PC-9 (cell line): Measurements from ENCODE around the gene ARSD. TPM values are rescaled to one million over a fixed set of nuclear protein-coding genes. Genes with fewer than 3 reads are reported as not detected.
"Not testable (repeated sequence)": the region's sequence is repeated elsewhere in the genome, so short reads cannot be mapped to it uniquely, and the experiment has no call there.

Source experiments
- BruUV-seq: library from RNA; stranded (reverse); fragments of 400-500 nt; replicated peaks from 2 replicates; lab custom pipeline; 2021; lab: Mats Ljungman, UMichigan
- CTCF ChIA-PET: fragments of 300-600 bp; sonication (Branson Sonifier 250); formaldehyde crosslinking; loops from one replicate; lab custom pipeline; 2022; ENCODE audit warnings: antibody characterized with exemption; lab: Charles Lee
- POLR2A ChIA-PET: fragments of 300-600 bp; sonication (Branson Sonifier 250); formaldehyde crosslinking; loops from one replicate; lab custom pipeline; 2022; ENCODE audit warnings: antibody characterized with exemption; ENCODE audit not compliant: unreplicated experiment; lab: Charles Lee
- DNase-seq, 2 experiments: peaks; one replicate each; pipeline versions ENCODE4 v3.0.0 to v3.0.0-alpha.2; 2015 to 2022; ENCODE audit warnings: mixed read lengths in 1 of 2
- H2AFZ ChIP-seq: fragments of 200-600 bp; sonication (generic); 2 replicates; pipeline ENCODE4 v1.8.1; 2017; ENCODE audit warnings: antibody characterized with exemption
- H3F3A ChIP-seq: fragments of 200-600 bp; sonication (generic); 2 replicates; pipeline ENCODE4 v1.8.1; 2017; ENCODE audit warnings: antibody characterized with exemption, mild to moderate bottlenecking, low read depth; ENCODE audit not compliant: insufficient read depth
- H3K27ac ChIP-seq: fragments of 200-600 bp; sonication (generic); 2 replicates; pipeline ENCODE4 v1.6.1; 2016; ENCODE audit warnings: mixed run types
- H3K27me3 ChIP-seq: fragments of 200-600 bp; sonication (generic); 2 replicates; pipeline ENCODE4 v1.6.1; 2016; ENCODE audit warnings: low read depth, mixed run types; ENCODE audit not compliant: insufficient read depth
- H3K36me3 ChIP-seq: fragments of 200-600 bp; sonication (generic); 2 replicates; pipeline ENCODE4 v1.6.1; 2016; ENCODE audit warnings: low read depth, mixed run types
- H3K4me1 ChIP-seq: fragments of 200-600 bp; sonication (generic); replicated peaks from 2 replicates; pipeline ENCODE4 v1.6.1; 2016; ENCODE audit warnings: mixed run types; ENCODE audit not compliant: insufficient read depth
- H3K4me2 ChIP-seq: fragments of 200-600 bp; sonication (generic); 2 replicates; pipeline ENCODE4 v1.6.1; 2017; ENCODE audit warnings: mixed run types
- H3K4me3 ChIP-seq: fragments of 200-600 bp; sonication (generic); 2 replicates; pipeline ENCODE4 v1.6.1; 2016; ENCODE audit warnings: mixed run types
- H3K79me2 ChIP-seq: fragments of 200-600 bp; sonication (generic); 2 replicates; pipeline ENCODE4 v1.6.1; 2017; ENCODE audit warnings: low read depth, mixed run types
- H3K9me2 ChIP-seq: fragments of 200-600 bp; sonication (generic); 2 replicates; pipeline ENCODE4 v1.8.1; 2017; ENCODE audit warnings: mild to moderate bottlenecking; ENCODE audit not compliant: insufficient read depth
- H3K9me3 ChIP-seq: fragments of 200-600 bp; sonication (generic); 2 replicates; pipeline ENCODE4 v1.8.1; 2016; ENCODE audit warnings: low read depth; ENCODE audit not compliant: insufficient read depth
- H4K20me1 ChIP-seq: fragments of 200-600 bp; sonication (generic); 2 replicates; pipeline ENCODE4 v1.8.1; 2017; ENCODE audit not compliant: insufficient read depth
- EZH2 ChIP-seq: fragments of 200-600 bp; sonication (generic); IDR thresholded peaks from 2 replicates; pipeline ENCODE4 v1.8.0; 2017; ENCODE audit warnings: antibody characterized with exemption, low read depth
- intact Hi-C: fragments of 100-400 bp; cut with micrococcal nuclease; formaldehyde crosslinking; loops from one replicate; pipeline ENCODE4 v1.10.0; 2022; ENCODE audit not compliant: unreplicated experiment
- total RNA-seq: library from RNA; stranded (reverse); gene quantifications from 2 replicates; pipeline ENCODE4 v1.2.3, GENCODE V29; 2021
- TF ChIP-seq, protein P1 (sequence below): fragments of 200-600 bp; sonication (generic); conservative IDR thresholded peaks from 2 replicates; pipeline ENCODE4 v1.6.1; 2017; ENCODE audit warnings: mixed run types, antibody characterized with exemption, mild to moderate bottlenecking, moderate library complexity

Gene ARSD
- total RNA-seq, 1 experiment from 2014 or later: 15.5 TPM

DNA sequence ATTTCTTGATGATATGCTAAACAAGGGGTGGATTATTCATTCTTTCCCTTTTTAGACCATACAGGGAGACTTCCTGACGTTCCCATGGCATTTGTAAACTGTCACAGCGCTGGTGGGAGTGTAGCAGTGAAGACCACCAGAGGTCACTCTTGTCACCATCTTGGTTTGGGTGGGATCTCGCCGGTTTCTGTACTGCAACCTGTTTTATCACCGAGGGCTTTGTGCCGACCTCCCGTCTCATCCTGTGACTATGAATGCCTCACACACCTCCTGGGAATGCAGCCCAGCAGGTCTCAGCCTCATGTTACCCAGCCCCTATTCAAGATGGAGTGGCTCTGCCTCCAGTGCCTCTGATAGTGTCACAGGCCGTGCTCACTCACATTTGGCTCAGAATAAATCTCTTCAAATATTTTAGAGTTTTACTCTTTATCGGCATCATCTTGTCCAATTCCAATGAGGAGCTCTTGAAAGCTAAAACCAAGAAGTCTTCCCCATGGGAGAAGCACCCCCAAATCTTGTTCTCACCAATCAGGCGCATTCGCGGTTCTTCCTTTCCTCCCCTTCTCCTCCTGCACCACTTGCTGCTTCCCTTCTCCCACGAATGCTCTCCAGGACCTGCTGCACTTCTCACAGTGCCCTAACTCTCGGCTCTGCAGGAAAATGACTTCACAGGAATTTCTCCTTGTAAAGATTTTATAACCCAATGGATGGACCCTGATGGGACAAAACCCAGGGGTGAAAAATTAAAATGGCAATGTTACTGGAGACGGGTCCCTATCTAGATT is 39.2 kb downstream of the ARSD start:
- H3F3A ChIP-seq, BruUV-seq, H3K27me3 ChIP-seq, intact Hi-C loops, H4K20me1 ChIP-seq, H3K9me2 ChIP-seq, H3K4me1 ChIP-seq, CTCF ChIA-PET, POLR2A ChIA-PET, H3K9me3 ChIP-seq, H3K79me2 ChIP-seq, H3K36me3 ChIP-seq, H3K27ac ChIP-seq: not testable (repeated sequence)
- TF ChIP-seq, protein P1, sequence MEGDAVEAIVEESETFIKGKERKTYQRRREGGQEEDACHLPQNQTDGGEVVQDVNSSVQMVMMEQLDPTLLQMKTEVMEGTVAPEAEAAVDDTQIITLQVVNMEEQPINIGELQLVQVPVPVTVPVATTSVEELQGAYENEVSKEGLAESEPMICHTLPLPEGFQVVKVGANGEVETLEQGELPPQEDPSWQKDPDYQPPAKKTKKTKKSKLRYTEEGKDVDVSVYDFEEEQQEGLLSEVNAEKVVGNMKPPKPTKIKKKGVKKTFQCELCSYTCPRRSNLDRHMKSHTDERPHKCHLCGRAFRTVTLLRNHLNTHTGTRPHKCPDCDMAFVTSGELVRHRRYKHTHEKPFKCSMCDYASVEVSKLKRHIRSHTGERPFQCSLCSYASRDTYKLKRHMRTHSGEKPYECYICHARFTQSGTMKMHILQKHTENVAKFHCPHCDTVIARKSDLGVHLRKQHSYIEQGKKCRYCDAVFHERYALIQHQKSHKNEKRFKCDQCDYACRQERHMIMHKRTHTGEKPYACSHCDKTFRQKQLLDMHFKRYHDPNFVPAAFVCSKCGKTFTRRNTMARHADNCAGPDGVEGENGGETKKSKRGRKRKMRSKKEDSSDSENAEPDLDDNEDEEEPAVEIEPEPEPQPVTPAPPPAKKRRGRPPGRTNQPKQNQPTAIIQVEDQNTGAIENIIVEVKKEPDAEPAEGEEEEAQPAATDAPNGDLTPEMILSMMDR: peak; percentile 44
- peak; percentile 34 to 48 for DNase-seq
- Histone ChIP-seq H2AFZ (peak overlapping the region; percentile 66; the same call in 1 of the 2 replicates), H3K4me3 (peak overlapping the region; percentile 34), H3K4me2 (peak overlapping the region; percentile 69)

DNA sequence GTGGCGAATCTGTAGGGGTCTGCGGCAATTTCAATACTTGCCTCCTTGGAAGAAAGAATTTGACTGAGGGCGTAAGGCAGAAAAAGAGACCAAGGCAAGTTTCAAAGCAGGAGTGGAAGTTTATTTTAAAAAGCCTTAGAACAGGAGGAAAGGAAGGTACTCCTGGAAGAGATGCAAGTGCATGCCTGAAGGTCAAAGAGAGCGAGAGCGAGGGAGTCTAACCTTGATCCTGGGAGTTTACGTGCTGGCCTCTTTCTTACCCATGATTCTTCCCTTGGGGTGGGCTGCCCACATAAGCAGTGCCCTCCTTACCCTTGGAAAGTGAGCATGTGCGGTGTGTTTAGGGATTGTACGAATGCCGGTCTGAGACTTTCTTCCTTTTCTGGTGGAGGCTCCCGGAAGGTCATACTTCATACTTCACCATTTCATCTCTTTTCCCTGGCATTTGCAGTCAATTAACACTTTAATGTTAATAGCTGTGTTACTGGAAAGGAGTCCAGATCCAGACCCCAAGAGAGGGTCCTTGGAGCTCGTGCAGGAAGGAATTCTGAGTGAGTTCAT is 40.0 kb downstream of the ARSD start:
- DNase-seq: no peak
- ChIA-PET CTCF (no interaction called here), POLR2A (no interaction called here)
- H3F3A ChIP-seq: no peaks in the 10 kb centered on the region
- H3K4me3 ChIP-seq: peak overlapping the region; percentile 34; the same call in 1 of the 2 replicates
- no TSS peak for BruUV-seq
- no peaks in the 10 kb centered on the region for H4K20me1 ChIP-seq
- H3K4me2 ChIP-seq: peak overlapping the region; percentile 69
- no peak for TF ChIP-seq EZH2
- TF ChIP-seq, protein P1: no peak
- H3K9me3 ChIP-seq: no peaks in the 10 kb centered on the region
- H3K9me2 ChIP-seq: no peaks in the 10 kb centered on the region
- H3K27ac ChIP-seq: no peak overlapping the region
- no peaks in the 10 kb centered on the region for H3K36me3 ChIP-seq
- peak overlapping the region; percentile 66; the same call in 1 of the 2 replicates for H2AFZ ChIP-seq
- H3K27me3 ChIP-seq: no peaks in the 10 kb centered on the region
- H3K79me2 ChIP-seq: no peaks in the 10 kb centered on the region
- H3K4me1 ChIP-seq: 0 out of 2 replicates have a peak, but pooled peaks cover 4% of the 10 kb centered on the region
- intact Hi-C loops: no loop called here

DNA sequence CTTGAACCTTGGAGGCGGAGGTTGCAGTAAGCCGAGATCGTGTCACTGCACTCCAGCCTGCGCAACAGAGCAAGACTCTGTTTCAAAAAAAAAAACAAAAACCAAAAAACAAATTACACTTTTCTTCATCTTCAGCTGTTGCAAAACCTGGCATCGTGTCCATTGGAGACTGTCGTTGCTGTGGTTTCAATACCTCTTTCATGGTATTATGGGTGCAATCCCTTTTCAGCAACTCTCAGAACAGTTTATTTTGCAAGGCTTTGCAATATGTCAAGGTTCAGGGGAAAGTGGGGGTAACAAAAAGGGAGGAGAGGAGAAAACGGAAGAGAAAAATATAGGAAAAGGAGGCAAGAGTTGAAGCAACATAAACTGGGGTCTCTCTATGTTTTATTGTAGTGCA is 40.8 kb downstream of the ARSD start:
- no peak for DNase-seq
- Histone ChIP-seq H3K4me3 (no peak overlapping the region), H4K20me1 (no peaks in the 10 kb centered on the region), H3K27ac (no peak overlapping the region), H3K79me2 (no peaks in the 10 kb centered on the region), H3K4me1 (0 out of 2 replicates have a peak, but pooled peaks cover 4% of the 10 kb centered on the region), H3K9me3 (no peaks in the 10 kb centered on the region), H3K27me3 (no peaks in the 10 kb centered on the region), H2AFZ (no peak overlapping the region), H3F3A (no peaks in the 10 kb centered on the region), H3K36me3 (no peaks in the 10 kb centered on the region), H3K4me2 (no peak overlapping the region), H3K9me2 (no peaks in the 10 kb centered on the region)
- ChIA-PET CTCF (no interaction called here), POLR2A (no interaction called here)
- TF ChIP-seq EZH2: no peak
- TF ChIP-seq, protein P1: no peak
- no TSS peak for BruUV-seq
- intact Hi-C loops: no loop called here
